22Rv1 (cell line): ENCODE measurements around the gene MRPL38.

Experiments
- ZFX ChIP-seq: fragments of 450-650 bp; IDR thresholded peaks from 2 replicates; pipeline ENCODE4 v1.6.1; 2017; ENCODE audit warnings: antibody characterized with exemption, borderline replicate concordance
- TF ChIP-seq, protein P1 (sequence below): fragments of 450-650 bp; IDR thresholded peaks from 2 replicates; pipeline ENCODE4 v1.5.1; 2017; ENCODE audit warnings: mild to moderate bottlenecking

GRCh38 chr17:75854101-75854748 is 50.5 kb downstream of the MRPL38 start:
- TF ChIP-seq, protein P1, sequence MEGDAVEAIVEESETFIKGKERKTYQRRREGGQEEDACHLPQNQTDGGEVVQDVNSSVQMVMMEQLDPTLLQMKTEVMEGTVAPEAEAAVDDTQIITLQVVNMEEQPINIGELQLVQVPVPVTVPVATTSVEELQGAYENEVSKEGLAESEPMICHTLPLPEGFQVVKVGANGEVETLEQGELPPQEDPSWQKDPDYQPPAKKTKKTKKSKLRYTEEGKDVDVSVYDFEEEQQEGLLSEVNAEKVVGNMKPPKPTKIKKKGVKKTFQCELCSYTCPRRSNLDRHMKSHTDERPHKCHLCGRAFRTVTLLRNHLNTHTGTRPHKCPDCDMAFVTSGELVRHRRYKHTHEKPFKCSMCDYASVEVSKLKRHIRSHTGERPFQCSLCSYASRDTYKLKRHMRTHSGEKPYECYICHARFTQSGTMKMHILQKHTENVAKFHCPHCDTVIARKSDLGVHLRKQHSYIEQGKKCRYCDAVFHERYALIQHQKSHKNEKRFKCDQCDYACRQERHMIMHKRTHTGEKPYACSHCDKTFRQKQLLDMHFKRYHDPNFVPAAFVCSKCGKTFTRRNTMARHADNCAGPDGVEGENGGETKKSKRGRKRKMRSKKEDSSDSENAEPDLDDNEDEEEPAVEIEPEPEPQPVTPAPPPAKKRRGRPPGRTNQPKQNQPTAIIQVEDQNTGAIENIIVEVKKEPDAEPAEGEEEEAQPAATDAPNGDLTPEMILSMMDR = no peak
- TF ChIP-seq ZFX = no peak
